Measurements from ENCODE around the gene HES4. TPM values are rescaled to one million over a fixed set of nuclear protein-coding genes. Genes with fewer than 3 reads are reported as not detected.

Gene HES4
- total RNA-seq, 2 experiments from 2014 or later, result 5.7 to 9.0 TPM

DNA sequence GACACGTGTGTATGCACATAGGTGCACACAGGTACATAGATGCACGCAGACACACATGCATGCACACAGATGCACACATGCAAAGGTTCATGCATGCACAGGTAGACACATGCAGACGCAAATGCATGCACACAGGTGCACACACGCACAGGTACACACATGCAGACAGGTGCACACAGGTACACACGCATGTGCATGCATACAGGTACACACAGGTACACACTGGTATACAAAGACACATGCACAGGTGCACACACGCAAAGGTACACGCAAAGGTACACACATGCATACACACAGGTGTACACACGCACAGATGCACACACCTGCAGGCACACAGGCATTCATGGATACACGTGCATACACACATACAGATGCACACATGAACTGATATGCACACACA, 49.6 kb downstream of the HES4 start:
- intact Hi-C loops (cut with micrococcal nuclease), result no loop called here
- ATAC-seq, result no peak
- Mint-ChIP-seq H3K27ac (no peak overlapping the region), H3K27me3 (no peaks in the 10 kb centered on the region), H3K36me3 (ENCODE audit: low read depth) (peaks cover 53% of the 10 kb centered on the region), H3K4me1 (ENCODE audit: low read depth) (no peaks in the 10 kb centered on the region), H3K9me3 (no peaks in the 10 kb centered on the region), H3K4me3 (no peak overlapping the region)
- TF ChIP-seq, protein P1, sequence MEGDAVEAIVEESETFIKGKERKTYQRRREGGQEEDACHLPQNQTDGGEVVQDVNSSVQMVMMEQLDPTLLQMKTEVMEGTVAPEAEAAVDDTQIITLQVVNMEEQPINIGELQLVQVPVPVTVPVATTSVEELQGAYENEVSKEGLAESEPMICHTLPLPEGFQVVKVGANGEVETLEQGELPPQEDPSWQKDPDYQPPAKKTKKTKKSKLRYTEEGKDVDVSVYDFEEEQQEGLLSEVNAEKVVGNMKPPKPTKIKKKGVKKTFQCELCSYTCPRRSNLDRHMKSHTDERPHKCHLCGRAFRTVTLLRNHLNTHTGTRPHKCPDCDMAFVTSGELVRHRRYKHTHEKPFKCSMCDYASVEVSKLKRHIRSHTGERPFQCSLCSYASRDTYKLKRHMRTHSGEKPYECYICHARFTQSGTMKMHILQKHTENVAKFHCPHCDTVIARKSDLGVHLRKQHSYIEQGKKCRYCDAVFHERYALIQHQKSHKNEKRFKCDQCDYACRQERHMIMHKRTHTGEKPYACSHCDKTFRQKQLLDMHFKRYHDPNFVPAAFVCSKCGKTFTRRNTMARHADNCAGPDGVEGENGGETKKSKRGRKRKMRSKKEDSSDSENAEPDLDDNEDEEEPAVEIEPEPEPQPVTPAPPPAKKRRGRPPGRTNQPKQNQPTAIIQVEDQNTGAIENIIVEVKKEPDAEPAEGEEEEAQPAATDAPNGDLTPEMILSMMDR (IDR thresholded peaks at IDR 0.05), result no peak
- ChIA-PET POLR2A (no interaction called here), CTCF (no interaction called here)
- no peak for DNase-seq

Other genes starting within 250 kb of the HES4 start
- not detected for gene SAMD11, start 76.2 kb downstream of the HES4 start, total RNA-seq
- 100 to 1,000 TPM; 138 to 139 TPM for gene NOC2L, start 40.8 kb downstream of the HES4 start, total RNA-seq
- 10 to 100 TPM; 27.8 to 31.2 TPM for gene KLHL17, start 39.5 kb downstream of the HES4 start, total RNA-seq
- 1 to 10 TPM; 1.0 to 1.3 TPM for gene PLEKHN1, start 33.6 kb downstream of the HES4 start, total RNA-seq
- gene PERM1, start 18.0 kb downstream of the HES4 start, total RNA-seq, result not detected
- 100 to 1,000 TPM in 1 of 2 experiments, 10 to 100 TPM in 1; 94.5 to 102 TPM for gene ISG15, start 13.4 kb upstream of the HES4 start, total RNA-seq
- gene AGRN, start 20.0 kb upstream of the HES4 start, total RNA-seq, result 10 to 100 TPM; 64.9 to 68.0 TPM
- gene RNF223, start 74.2 kb upstream of the HES4 start, total RNA-seq, result not detected
- 10 to 100 TPM; 17.5 to 20.3 TPM for gene C1orf159, start 116.0 kb upstream of the HES4 start, total RNA-seq
- gene TTLL10, start 173.8 kb upstream of the HES4 start, total RNA-seq, result not detected
- gene TNFRSF18, start 206.5 kb upstream of the HES4 start, total RNA-seq, result 100 to 1,000 TPM; 126 to 135 TPM
- 100 to 1,000 TPM; 137 to 142 TPM for gene TNFRSF4, start 214.1 kb upstream of the HES4 start, total RNA-seq
- 10 to 100 TPM; 81.5 to 87.5 TPM for gene SDF4, start 231.9 kb upstream of the HES4 start, total RNA-seq
- gene B3GALT6, start 232.1 kb upstream of the HES4 start, total RNA-seq, result 10 to 100 TPM; 13.1 to 14.3 TPM
- 1 to 10 TPM; 2.6 to 4.9 TPM for gene C1QTNF12, start 246.6 kb upstream of the HES4 start, total RNA-seq